ENCODE measurements around the gene SND1.
A peak's percentile ranks its signal among the peaks of the same experiment; 100 is the strongest.
"Not testable (repeated sequence)": the region's sequence is repeated elsewhere in the genome, so short reads cannot be mapped to it uniquely, and the experiment has no call there.

The SND1 gene

GRCh38 chr7:128104108-128104742 lies 452.2 kb downstream of the SND1 start:
- TF ChIP-seq CTCF (IDR thresholded peaks at IDR 0.05; ENCODE audit: low read depth, low read length, missing control alignments) = no peak
- peak overlapping the region; percentile 15; the same call in 1 of the 2 replicates for H3K4me3 ChIP-seq (replicated peaks; ENCODE audit: low read depth, low read length)
- DNase-seq (ENCODE audit: extremely low read depth, low read depth) = no peak

- H3K4me3 ChIP-seq (replicated peaks; ENCODE audit: low read depth, low read length) = no peak overlapping the region
- no peak for TF ChIP-seq CTCF (IDR thresholded peaks at IDR 0.05; ENCODE audit: low read depth, low read length, missing control alignments)
- no peak for DNase-seq (ENCODE audit: extremely low read depth, low read depth)
Measured at GRCh38 chr7:128105228-128106022, 453.4 kb downstream of the SND1 start.

GRCh38 chr7:128106821-128107220 lies 454.8 kb downstream of the SND1 start:
- no peak overlapping the region for H3K4me3 ChIP-seq (replicated peaks; ENCODE audit: low read depth, low read length)
- DNase-seq (ENCODE audit: extremely low read depth, low read depth) = no peak
- no peak for TF ChIP-seq CTCF (IDR thresholded peaks at IDR 0.05; ENCODE audit: low read depth, low read length, missing control alignments)

GRCh38 chr7:128107516-128107915 lies 455.5 kb downstream of the SND1 start:
- DNase-seq (ENCODE audit: extremely low read depth, low read depth); H3K4me3 ChIP-seq (replicated peaks; ENCODE audit: low read depth, low read length): not testable (repeated sequence)

- no peak for DNase-seq (ENCODE audit: extremely low read depth, low read depth)
- no peak overlapping the region for H3K4me3 ChIP-seq (replicated peaks; ENCODE audit: low read depth, low read length)
- TF ChIP-seq CTCF (IDR thresholded peaks at IDR 0.05; ENCODE audit: low read depth, low read length, missing control alignments) = no peak
Measured at GRCh38 chr7:128108129-128108528, 456.1 kb downstream of the SND1 start.

GRCh38 chr7:128108641-128109423 lies 456.8 kb downstream of the SND1 start:
- no peak for DNase-seq (ENCODE audit: extremely low read depth, low read depth)
- TF ChIP-seq CTCF (IDR thresholded peaks at IDR 0.05; ENCODE audit: low read depth, low read length, missing control alignments) = no peak
- H3K4me3 ChIP-seq (replicated peaks; ENCODE audit: low read depth, low read length) = no peak overlapping the region

GRCh38 chr7:128109424-128109969 lies 457.5 kb downstream of the SND1 start:
- DNase-seq (ENCODE audit: extremely low read depth, low read depth); H3K4me3 ChIP-seq (replicated peaks; ENCODE audit: low read depth, low read length): not testable (repeated sequence)
